ENCODE results near the gene TRAF6. TPM values are rescaled to one million over a fixed set of nuclear protein-coding genes. Genes with fewer than 3 reads are reported as not detected.

Gene TRAF6
- total RNA-seq, 1 donor from 2014 or later = 10.9 TPM

DNA sequence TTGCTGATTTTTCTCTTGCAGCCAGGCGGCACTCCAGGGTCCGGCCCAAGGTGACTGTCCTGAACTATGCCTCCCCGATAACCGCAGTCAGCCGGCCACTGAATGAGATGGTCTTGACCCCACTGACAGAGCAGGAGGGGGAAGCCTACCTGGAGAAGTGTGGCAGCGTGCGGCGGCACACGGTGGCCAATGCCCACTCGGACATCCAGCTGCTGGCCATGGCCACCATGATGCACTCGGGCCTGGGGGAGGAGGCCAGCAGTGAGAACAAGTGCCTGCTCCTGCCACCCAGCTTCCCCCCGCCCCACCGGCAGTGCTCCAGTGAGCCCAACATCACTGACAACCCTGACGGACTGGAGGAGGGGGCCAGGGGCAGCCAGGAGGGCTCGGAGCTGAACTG is 47.8 kb downstream of the TRAF6 start:
- Mint-ChIP-seq H3K4me3 (no peak overlapping the region), H3K27me3 (no peaks in the 10 kb centered on the region), H3K27ac (no peak overlapping the region), H3K9me3 (no peaks in the 10 kb centered on the region), H3K36me3 (ENCODE audit: low read depth) (peaks cover 33% of the 10 kb centered on the region), H3K4me1 (peaks cover 4% of the 10 kb centered on the region)
- no peak for DNase-seq
- intact Hi-C loops (cut with micrococcal nuclease) = no loop called here

DNA sequence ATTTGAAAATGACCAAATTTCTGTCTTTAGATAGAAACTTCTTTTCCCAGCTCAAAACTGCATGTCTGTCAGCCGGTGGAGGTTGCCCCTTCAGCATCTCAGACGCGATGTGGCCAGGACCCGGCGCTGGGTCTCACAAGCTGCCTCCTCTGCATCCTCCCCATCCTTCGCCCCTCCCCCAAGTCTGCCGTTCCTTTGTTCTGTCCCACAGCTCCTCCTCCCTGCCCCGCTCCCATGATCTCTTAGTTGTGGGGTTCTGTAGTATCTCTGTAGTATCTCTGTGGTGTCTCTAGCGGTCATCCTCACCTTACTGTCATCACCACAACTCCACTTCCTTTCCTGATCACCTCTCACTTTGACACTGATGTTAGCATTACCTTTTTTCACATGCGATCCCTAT is 49.9 kb downstream of the TRAF6 start:
- no peaks in the 10 kb centered on the region for H3K27me3 Mint-ChIP-seq
- H3K4me3 Mint-ChIP-seq = no peak overlapping the region
- H3K27ac Mint-ChIP-seq = no peak overlapping the region
- no peaks in the 10 kb centered on the region for H3K9me3 Mint-ChIP-seq
- peaks cover 36% of the 10 kb centered on the region for H3K36me3 Mint-ChIP-seq (ENCODE audit: low read depth)
- no peak for DNase-seq
- H3K4me1 Mint-ChIP-seq = peaks cover 8% of the 10 kb centered on the region
- intact Hi-C loops (cut with micrococcal nuclease) = no loop called here

DNA sequence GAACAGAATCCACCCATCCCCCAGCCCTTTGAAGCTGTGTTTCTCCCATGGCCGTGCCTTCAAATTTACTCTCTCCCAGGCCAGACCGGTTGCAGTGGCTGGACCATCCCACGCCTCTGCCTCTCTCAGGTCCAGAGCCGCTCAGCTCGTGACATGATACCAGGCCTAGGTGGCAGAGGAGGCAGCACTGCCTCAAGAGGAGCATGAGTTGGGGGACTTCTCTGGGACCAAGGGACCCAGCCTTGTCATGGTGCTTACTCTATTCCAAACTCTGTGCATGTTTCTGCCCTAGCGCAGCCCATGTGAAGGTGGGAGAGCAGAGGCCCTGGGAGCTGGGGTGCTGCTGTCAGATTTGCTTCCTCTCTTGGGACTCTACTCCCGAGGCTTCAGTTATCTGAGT is 51.0 kb downstream of the TRAF6 start:
- H3K27ac Mint-ChIP-seq = no peak overlapping the region
- peaks cover 36% of the 10 kb centered on the region for H3K36me3 Mint-ChIP-seq (ENCODE audit: low read depth)
- no peak overlapping the region for H3K4me3 Mint-ChIP-seq
- intact Hi-C loops (cut with micrococcal nuclease) = no loop called here
- H3K27me3 Mint-ChIP-seq = no peaks in the 10 kb centered on the region
- peaks cover 8% of the 10 kb centered on the region for H3K4me1 Mint-ChIP-seq
- no peaks in the 10 kb centered on the region for H3K9me3 Mint-ChIP-seq
- no peak for DNase-seq

DNA sequence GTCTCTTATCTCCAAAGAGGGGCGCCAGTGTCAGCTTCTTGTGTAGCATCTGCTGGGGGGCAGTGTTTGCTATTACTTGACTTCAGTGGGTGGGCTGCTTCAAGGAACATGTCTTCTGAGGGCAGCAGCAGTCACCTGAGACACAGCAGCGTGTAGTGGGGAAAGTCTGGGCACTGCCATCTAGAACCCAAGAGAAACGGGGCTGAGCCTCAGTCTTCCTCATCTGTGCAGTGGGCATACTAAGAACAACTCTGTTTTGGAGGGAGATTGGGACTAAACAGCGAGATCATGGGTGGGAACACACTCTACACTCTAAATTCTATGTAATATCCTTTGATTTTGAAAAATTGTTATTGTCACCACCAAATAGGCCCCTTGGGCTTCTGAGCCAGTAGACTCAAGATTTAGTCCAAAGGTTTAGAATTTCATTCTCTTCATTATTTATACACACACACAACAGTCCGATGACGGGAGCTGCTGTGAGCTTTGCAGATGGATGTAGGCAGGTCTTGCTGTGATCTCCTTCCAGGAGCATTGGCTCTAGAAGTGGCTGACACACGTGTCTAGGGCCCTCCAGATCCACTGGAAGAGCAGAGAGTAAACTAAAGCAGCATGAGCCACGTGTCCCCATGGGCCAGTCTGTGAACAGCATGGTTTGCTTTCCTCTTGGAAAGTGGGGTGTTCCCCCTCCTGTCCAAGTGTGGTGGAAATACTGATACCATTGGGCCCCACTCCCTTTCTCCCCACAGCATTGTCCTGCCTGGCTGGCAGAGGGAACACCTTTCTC is 51.8 kb downstream of the TRAF6 start:
- no peak overlapping the region for H3K4me3 Mint-ChIP-seq
- no peak overlapping the region for H3K27ac Mint-ChIP-seq
- H3K36me3 Mint-ChIP-seq (ENCODE audit: low read depth) = peaks cover 38% of the 10 kb centered on the region
- intact Hi-C loops (cut with micrococcal nuclease) = no loop called here
- peaks cover 13% of the 10 kb centered on the region for H3K4me1 Mint-ChIP-seq
- H3K27me3 Mint-ChIP-seq = no peaks in the 10 kb centered on the region
- no peak for DNase-seq
- no peaks in the 10 kb centered on the region for H3K9me3 Mint-ChIP-seq

DNA sequence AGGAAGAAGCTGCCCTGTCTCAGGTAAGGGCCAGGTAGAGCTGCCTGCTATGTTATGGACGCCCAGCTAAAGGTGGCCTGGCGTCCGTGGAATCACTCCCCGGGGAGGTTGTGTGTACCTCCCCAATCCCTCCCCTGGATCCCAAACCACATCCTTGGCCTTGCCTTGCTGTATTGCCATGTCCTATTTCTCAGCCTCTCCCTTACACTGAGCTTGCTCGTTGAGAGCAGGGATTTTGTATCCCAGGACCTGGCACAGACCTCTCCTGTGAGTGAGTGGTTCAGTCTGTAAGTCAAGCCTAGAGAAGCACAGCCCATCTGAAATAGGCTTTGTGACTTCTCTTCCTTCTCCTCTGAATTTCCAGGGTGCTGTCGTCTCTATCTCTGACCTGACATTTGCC is 53.9 kb downstream of the TRAF6 start:
- H3K4me1 Mint-ChIP-seq = peaks cover 31% of the 10 kb centered on the region
- H3K27ac Mint-ChIP-seq = no peak overlapping the region
- intact Hi-C loops (cut with micrococcal nuclease) = no loop called here
- H3K4me3 Mint-ChIP-seq = no peak overlapping the region
- no peak for DNase-seq
- peaks cover 44% of the 10 kb centered on the region for H3K36me3 Mint-ChIP-seq (ENCODE audit: low read depth)
- no peaks in the 10 kb centered on the region for H3K27me3 Mint-ChIP-seq
- H3K9me3 Mint-ChIP-seq = no peaks in the 10 kb centered on the region

DNA sequence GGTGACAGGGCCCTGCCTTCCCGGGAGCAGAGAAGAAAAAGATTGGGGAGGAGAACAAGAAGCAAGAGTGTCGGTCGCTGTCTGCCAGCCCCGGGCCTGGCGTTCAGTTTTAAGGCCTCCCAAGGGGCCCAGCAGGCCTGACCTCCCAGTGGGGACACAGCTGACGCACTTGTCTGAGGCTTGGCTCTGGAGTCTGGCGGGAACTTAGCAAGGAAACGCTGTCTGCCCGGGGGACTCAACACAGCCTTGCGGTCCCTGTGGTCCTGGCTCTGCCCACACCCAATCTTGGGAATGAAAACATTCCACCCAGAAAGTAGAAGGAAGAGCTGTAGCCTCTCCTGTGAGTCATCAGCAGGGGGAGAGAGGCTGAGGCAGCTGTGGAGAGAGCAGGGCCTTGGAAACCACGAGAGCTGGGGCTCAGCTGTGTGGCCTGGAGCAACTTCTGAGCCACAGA is 54.4 kb downstream of the TRAF6 start:
- peak overlapping the region; percentile 58 for H3K27ac Mint-ChIP-seq

DNA sequence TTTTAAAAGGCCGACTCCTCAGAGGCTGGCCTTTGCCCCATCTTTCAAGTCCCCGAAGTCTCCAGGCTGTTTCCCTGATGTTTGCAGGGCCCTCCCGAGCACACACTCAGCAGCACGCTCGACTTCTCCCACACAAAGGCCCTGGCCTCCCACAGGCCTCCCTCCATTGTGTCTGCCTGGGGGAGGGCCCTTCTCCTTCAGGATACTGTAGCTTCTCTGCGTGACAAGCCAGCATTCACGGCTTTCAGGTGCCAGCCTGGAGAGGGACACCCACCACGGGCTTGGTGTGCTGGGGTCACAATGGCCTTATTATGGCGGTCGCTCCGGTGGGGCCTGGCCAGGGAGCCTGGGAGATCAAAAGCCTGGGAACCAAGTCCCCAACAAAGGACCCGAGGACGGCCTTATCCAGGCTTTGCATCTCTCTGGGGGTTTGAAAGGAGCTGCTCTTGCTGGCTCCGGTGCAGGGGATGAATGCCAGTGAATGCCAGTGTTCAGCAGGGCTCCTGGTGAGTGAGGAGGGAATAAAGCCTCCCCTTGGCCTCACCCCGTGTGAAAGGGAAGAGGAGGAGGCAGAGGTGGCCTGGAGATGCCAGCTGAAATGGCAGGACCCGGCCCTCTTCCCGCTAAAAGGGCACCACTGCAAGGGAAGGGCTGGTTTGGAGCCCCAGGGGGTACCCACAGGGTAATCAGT is 55.0 kb downstream of the TRAF6 start:
- Mint-ChIP-seq H3K4me1 (peaks cover 37% of the 10 kb centered on the region), H3K36me3 (ENCODE audit: low read depth) (peaks cover 47% of the 10 kb centered on the region), H3K4me3 (no peak overlapping the region), H3K27me3 (no peaks in the 10 kb centered on the region), H3K27ac (no peak overlapping the region), H3K9me3 (no peaks in the 10 kb centered on the region)
- intact Hi-C loops (cut with micrococcal nuclease) = no loop called here
- DNase-seq = no peak

More for the DNA sequence above, 54.4 kb downstream of the TRAF6 start:
- Mint-ChIP-seq H3K4me3 (no peak overlapping the region), H3K36me3 (ENCODE audit: low read depth) (peaks cover 48% of the 10 kb centered on the region), H3K9me3 (no peaks in the 10 kb centered on the region), H3K4me1 (peaks cover 35% of the 10 kb centered on the region), H3K27me3 (no peaks in the 10 kb centered on the region)
- DNase-seq = no peak
- intact Hi-C loops (cut with micrococcal nuclease) = no loop called here

DNA sequence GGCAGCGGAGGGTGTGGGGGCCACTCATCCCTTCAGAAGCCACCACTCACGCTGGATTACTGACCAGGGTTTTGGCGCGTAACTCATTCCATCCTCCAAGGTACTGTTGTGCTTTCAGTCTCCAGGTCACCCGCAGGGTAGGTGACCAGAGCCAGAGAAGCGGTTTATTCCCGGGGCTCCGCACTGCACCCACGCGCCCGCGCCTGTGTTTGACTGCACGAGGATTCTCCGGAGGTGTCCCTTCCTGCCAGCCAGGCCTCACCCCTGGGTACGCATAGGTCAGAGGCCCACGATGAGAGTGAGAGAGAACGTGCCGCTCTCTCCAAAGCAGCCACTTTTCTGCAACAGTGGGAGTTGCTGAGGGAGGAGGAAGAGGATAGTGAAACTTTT is 55.5 kb downstream of the TRAF6 start:
- Mint-ChIP-seq H3K9me3 (no peaks in the 10 kb centered on the region), H3K4me1 (peaks cover 41% of the 10 kb centered on the region), H3K27ac (no peak overlapping the region), H3K36me3 (ENCODE audit: low read depth) (peaks cover 53% of the 10 kb centered on the region), H3K4me3 (no peak overlapping the region), H3K27me3 (no peaks in the 10 kb centered on the region)
- intact Hi-C loops (cut with micrococcal nuclease) = no loop called here
- DNase-seq = no peak

DNA sequence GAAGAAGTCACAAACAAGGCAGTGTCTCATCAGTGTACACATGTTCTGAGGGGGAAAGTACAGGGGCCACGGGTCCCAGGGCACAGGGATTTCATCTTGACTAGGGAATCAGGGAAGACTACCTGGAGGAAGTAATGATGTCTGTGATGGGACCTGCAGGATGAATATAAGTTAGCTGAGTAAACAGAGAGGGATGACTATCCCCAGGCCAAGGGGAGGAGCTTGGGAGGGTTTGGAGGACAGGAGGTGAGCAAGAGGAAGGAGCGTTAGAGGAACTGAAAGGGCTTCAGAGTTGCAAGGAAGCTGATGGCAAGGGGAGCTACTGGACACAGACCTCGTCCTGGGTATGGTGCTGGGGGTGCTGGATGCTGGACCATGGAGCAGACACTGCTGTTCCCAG is 56.4 kb downstream of the TRAF6 start:
- peak overlapping the region; percentile 1 for H3K27ac Mint-ChIP-seq
- no peaks in the 10 kb centered on the region for H3K9me3 Mint-ChIP-seq
- DNase-seq = no peak
- peaks cover 60% of the 10 kb centered on the region for H3K36me3 Mint-ChIP-seq (ENCODE audit: low read depth)
- H3K4me3 Mint-ChIP-seq = no peak overlapping the region
- intact Hi-C loops (cut with micrococcal nuclease) = no loop called here
- peaks cover 41% of the 10 kb centered on the region for H3K4me1 Mint-ChIP-seq
- H3K27me3 Mint-ChIP-seq = no peaks in the 10 kb centered on the region

DNA sequence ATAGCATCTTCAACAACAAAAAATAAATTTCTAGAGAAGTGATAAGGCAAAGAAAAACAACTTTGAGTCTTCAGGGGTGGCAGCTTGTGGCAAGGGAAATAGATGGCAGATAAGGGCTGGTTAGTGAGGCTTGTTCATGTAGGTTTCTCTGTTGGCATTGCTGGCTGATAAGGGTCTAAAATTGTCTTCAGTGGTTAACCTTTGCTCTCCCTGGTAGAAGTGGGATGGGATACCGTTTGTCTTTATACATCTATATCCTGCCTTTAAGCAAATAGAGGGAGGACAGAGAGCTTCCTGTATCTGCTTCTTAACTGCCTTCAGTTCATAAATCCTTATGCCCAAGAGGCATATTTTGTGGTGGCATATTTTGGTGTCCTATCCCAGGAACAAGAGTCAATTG is 57.1 kb downstream of the TRAF6 start:
- Mint-ChIP-seq H3K27me3 (no peaks in the 10 kb centered on the region), H3K27ac (peak overlapping the region; percentile 68), H3K4me1 (peaks cover 41% of the 10 kb centered on the region), H3K4me3 (peak overlapping the region; percentile 50), H3K9me3 (no peaks in the 10 kb centered on the region), H3K36me3 (ENCODE audit: low read depth) (peaks cover 61% of the 10 kb centered on the region)
- intact Hi-C loops (cut with micrococcal nuclease) = no loop called here
- no peak for DNase-seq

DNA sequence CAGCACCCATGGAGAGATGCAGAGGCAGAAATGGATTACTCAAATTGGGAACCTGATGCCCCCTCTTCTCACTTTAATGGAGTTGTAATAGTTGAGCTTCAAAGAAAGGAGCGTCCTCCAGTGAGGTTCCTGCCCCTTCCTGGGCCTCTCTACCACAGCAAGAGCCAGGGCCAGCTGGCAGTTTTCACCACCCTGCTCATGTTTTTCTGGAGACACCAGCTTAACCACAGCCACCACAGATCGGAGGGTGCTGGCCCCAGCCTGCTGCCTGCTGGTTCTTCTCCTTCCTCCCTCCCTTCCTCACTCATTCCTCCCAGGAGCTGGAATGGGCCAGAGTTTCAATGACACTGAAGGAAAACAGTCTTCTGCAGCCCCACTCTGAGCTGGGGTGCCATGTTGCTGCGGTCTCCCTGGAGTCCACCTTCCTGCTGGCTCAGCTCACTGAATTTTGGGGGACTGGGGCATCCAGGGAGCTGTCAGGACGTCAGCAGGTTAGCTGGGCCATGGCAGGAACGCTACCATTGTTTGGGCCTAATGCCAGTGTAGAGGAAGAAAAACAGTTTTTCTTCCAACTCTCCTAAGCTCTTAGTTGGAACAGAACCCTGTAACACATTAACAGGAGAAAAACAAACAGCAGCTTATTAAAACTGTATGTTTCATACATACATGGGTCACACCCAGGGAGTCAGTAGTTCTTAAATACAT is 57.7 kb downstream of the TRAF6 start:
- peak overlapping the region; percentile 50 for H3K4me3 Mint-ChIP-seq
- no peaks in the 10 kb centered on the region for H3K27me3 Mint-ChIP-seq
- peak overlapping the region; percentile 68 for H3K27ac Mint-ChIP-seq
- H3K9me3 Mint-ChIP-seq = no peaks in the 10 kb centered on the region
- peaks cover 61% of the 10 kb centered on the region for H3K36me3 Mint-ChIP-seq (ENCODE audit: low read depth)
- peak; percentile 68 for DNase-seq
- intact Hi-C loops (cut with micrococcal nuclease) = no loop called here
- peaks cover 41% of the 10 kb centered on the region for H3K4me1 Mint-ChIP-seq

DNA sequence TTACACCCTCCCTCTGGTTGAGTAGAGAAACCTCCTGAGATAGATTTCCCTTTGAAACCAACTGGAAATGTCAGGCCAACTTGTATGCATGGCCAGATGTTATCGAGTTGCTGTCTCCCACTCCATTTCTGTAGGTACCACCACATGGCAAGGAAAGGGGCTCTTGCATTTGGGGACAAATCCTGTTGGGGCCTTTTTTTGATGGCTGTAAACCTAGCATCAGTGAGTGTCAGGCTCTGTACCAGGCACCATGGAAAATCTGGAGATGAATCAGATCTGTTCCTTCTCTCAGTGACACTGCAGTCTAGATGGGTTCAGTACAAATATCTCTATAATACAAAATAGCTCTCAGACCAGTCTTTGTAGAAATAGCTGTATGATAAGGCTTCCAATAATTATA is 58.4 kb downstream of the TRAF6 start:
- Mint-ChIP-seq H3K4me3 (no peak overlapping the region), H3K4me1 (peaks cover 41% of the 10 kb centered on the region), H3K9me3 (no peaks in the 10 kb centered on the region), H3K27me3 (no peaks in the 10 kb centered on the region), H3K27ac (peak overlapping the region; percentile 45), H3K36me3 (ENCODE audit: low read depth) (peaks cover 61% of the 10 kb centered on the region)
- DNase-seq = no peak
- intact Hi-C loops (cut with micrococcal nuclease) = no loop called here

DNA sequence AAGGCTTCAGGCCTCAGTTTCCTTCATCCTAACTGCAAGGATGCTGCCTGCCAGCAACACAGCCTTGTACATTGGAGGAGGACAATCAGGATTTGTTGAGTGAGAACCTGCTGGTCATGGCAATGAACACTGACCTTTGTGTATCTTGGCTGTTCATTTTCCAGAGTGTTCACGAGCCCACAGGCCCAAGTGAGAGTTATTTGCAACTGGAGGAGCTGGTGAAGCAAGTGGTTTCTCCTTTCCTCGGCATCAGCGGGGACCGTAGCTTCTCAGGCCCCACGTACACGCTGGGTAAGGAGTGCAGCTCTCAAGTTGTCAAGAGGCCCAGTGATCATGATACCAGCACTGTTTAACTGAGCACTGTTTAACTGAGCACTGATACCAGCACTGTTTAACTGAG is 59.0 kb downstream of the TRAF6 start:
- no peak for DNase-seq
- intact Hi-C loops (cut with micrococcal nuclease) = no loop called here

DNA sequence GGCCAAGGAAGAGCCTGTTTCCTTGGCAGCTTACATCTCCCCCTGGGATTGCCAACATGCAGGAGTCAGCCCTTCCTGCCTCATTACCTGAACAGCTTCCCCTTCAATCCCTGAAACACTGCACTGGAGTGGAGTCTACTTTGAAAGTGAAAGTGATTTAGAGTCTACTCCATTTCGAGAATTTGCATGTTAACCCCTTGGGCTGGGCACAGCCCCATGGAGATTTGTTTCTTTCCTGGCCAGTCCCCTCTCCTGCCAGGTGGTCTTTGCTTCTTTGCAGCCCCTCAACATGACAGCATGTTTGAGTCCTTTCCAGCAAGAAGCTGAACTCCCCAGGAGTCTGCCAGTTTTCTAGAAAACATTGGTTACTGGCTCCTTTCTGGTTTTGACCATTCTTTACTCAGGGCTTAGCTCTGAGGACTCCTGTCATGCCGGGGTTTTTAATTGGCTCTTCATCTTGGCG is 59.9 kb downstream of the TRAF6 start:
- no peaks in the 10 kb centered on the region for H3K9me3 Mint-ChIP-seq
- H3K4me1 Mint-ChIP-seq = peaks cover 37% of the 10 kb centered on the region
- peak; percentile 66 for DNase-seq
- H3K4me3 Mint-ChIP-seq = peak overlapping the region; percentile 69
- peaks cover 65% of the 10 kb centered on the region for H3K36me3 Mint-ChIP-seq (ENCODE audit: low read depth)
- H3K27me3 Mint-ChIP-seq = peaks cover 2% of the 10 kb centered on the region
- peak overlapping the region; percentile 71 for H3K27ac Mint-ChIP-seq
- intact Hi-C loops (cut with micrococcal nuclease) = no loop called here

More for the DNA sequence above, 59.0 kb downstream of the TRAF6 start:
- peaks cover 2% of the 10 kb centered on the region for H3K27me3 Mint-ChIP-seq
- H3K36me3 Mint-ChIP-seq (ENCODE audit: low read depth) = peaks cover 61% of the 10 kb centered on the region
- H3K9me3 Mint-ChIP-seq = no peaks in the 10 kb centered on the region
- H3K4me1 Mint-ChIP-seq = peaks cover 41% of the 10 kb centered on the region
- no peak overlapping the region for H3K4me3 Mint-ChIP-seq
- H3K27ac Mint-ChIP-seq = no peak overlapping the region
